ENCODE measurements around the gene CAMKMT. TPM values are rescaled to one million over a fixed set of nuclear protein-coding genes. Genes with fewer than 3 reads are reported as not detected.

Gene CAMKMT
- total RNA-seq, 4 donors from 2014 or later: 2.9 to 18.8 (median 11.2) TPM

DNA sequence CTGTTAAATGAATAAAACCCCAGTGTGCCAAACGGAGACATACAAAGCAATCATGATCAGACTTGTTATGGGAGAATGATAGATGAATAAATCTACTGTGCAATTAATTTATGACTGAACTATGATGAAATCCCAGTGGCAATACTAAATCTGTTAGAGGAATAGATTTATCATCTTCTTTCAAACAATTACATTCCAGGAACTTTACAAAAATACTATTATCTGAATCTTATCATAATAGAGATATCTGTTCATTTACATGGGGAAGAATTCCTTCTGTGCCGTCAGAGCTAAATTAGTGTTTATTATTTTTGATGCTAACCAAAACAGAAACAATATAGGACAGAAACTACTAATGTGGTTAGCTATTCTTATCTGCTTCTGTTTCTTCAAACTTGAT, 208.5 kb downstream of the CAMKMT start:
- intact Hi-C loops (cut with DNase I; ENCODE audit: low total_unique reads): no loop called here
- no peaks in the 10 kb centered on the region for H3K36me3 ChIP-seq
- no peak overlapping the region for H3K27ac ChIP-seq
- H3K4me3 ChIP-seq: no peak overlapping the region
- TF ChIP-seq, protein P1, sequence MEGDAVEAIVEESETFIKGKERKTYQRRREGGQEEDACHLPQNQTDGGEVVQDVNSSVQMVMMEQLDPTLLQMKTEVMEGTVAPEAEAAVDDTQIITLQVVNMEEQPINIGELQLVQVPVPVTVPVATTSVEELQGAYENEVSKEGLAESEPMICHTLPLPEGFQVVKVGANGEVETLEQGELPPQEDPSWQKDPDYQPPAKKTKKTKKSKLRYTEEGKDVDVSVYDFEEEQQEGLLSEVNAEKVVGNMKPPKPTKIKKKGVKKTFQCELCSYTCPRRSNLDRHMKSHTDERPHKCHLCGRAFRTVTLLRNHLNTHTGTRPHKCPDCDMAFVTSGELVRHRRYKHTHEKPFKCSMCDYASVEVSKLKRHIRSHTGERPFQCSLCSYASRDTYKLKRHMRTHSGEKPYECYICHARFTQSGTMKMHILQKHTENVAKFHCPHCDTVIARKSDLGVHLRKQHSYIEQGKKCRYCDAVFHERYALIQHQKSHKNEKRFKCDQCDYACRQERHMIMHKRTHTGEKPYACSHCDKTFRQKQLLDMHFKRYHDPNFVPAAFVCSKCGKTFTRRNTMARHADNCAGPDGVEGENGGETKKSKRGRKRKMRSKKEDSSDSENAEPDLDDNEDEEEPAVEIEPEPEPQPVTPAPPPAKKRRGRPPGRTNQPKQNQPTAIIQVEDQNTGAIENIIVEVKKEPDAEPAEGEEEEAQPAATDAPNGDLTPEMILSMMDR (IDR thresholded peaks at IDR 0.05): no peak
- no peak for TF ChIP-seq POLR2A (IDR thresholded peaks at IDR 0.05)
- H3K27me3 ChIP-seq: no peaks in the 10 kb centered on the region
- H3K4me1 ChIP-seq: no peaks in the 10 kb centered on the region
- no peaks in the 10 kb centered on the region for H3K9me3 ChIP-seq
- no peak for DNase-seq

DNA sequence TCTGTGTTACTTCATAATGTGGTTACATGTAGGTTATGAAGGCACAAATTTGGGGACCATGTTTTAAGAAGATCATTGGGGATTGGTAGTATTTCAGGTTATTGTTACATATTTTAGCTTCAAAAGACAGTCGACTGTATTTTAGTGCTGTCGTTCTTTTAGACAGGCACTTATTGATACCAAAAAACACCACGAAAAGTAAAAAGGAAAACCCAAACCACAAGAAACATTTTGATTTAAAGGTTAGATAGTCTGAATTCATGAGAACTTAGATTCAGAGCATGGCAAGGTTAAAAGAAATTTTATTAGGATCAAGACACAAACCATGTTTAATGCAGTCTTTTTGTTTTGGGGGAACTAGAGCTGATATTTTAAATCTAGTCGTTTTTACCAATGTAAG, 209.0 kb downstream of the CAMKMT start:
- H3K4me3 ChIP-seq: no peak overlapping the region
- no peak for TF ChIP-seq POLR2A (IDR thresholded peaks at IDR 0.05)
- TF ChIP-seq, protein P1 (IDR thresholded peaks at IDR 0.05): no peak
- no peaks in the 10 kb centered on the region for H3K4me1 ChIP-seq
- H3K36me3 ChIP-seq: no peaks in the 10 kb centered on the region
- H3K9me3 ChIP-seq: no peaks in the 10 kb centered on the region
- H3K27ac ChIP-seq: no peak overlapping the region
- intact Hi-C loops (cut with DNase I; ENCODE audit: low total_unique reads): no loop called here
- no peaks in the 10 kb centered on the region for H3K27me3 ChIP-seq
- no peak for DNase-seq

DNA sequence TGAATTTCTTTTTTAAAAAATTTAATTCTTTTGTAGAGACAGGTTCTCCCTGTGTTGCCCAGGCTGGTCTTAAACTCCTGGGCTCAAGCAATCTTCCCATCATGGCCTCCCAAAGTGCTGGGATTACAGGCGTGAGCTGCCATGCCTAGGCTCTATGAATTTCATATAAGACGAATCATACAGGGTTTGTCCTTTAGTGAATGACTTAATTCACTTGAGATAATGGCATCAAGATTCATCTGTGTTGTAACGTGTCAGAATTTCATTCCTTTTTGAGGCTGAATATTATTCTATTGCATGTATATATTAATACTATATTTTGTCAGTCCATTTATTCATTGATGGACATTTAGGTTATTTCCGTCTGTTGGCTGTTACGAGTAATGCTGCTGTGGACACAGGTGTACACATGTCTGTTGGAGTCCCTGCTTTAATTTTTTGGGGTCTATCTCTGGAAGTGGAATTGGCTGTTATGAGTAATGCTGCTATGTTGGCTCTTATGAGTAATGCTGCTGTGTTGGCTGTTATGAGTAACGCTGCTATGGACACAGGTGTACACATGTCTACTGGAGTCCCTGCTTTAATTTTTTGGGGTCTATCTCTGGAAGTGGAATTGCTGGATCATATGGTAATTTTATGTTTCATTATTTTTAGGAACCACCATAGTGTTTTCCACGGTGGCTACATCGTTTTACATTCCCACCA, 210.6 kb downstream of the CAMKMT start:
- H3K36me3 ChIP-seq: no peaks in the 10 kb centered on the region
- no peaks in the 10 kb centered on the region for H3K4me1 ChIP-seq
- H3K27me3 ChIP-seq: no peaks in the 10 kb centered on the region
- no peak for DNase-seq
- H3K9me3 ChIP-seq: no peaks in the 10 kb centered on the region
- no peak for TF ChIP-seq POLR2A (IDR thresholded peaks at IDR 0.05)
- TF ChIP-seq, protein P1 (IDR thresholded peaks at IDR 0.05): no peak
- intact Hi-C loops (cut with DNase I; ENCODE audit: low total_unique reads): no loop called here
- no peak overlapping the region for H3K4me3 ChIP-seq
- no peak overlapping the region for H3K27ac ChIP-seq

DNA sequence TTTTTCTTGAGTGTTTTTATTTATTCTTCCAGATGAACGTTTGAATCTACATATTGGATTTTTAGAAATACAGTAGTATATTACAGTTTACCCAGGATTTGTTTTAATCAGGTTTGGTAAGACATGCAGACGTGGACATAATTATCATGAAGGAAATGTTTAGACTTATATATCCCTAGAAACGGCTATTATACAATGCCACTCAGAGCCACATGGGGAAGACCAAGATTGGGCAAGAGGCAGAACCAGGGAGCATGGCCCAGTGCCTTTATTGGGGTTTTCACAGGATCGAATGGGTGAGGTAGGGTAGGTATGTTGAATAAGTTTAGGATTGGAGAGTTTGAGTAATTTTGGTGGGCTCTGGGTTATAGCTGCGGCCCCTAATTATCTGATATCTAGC, 212.2 kb downstream of the CAMKMT start:
- intact Hi-C loops (cut with DNase I; ENCODE audit: low total_unique reads): no loop called here
- H3K27me3 ChIP-seq: no peaks in the 10 kb centered on the region
- H3K36me3 ChIP-seq: no peaks in the 10 kb centered on the region
- no peak overlapping the region for H3K4me3 ChIP-seq
- no peak for TF ChIP-seq POLR2A (IDR thresholded peaks at IDR 0.05)
- TF ChIP-seq, protein P1 (IDR thresholded peaks at IDR 0.05): no peak
- H3K27ac ChIP-seq: no peak overlapping the region
- H3K9me3 ChIP-seq: no peaks in the 10 kb centered on the region
- no peaks in the 10 kb centered on the region for H3K4me1 ChIP-seq
- no peak for DNase-seq

DNA sequence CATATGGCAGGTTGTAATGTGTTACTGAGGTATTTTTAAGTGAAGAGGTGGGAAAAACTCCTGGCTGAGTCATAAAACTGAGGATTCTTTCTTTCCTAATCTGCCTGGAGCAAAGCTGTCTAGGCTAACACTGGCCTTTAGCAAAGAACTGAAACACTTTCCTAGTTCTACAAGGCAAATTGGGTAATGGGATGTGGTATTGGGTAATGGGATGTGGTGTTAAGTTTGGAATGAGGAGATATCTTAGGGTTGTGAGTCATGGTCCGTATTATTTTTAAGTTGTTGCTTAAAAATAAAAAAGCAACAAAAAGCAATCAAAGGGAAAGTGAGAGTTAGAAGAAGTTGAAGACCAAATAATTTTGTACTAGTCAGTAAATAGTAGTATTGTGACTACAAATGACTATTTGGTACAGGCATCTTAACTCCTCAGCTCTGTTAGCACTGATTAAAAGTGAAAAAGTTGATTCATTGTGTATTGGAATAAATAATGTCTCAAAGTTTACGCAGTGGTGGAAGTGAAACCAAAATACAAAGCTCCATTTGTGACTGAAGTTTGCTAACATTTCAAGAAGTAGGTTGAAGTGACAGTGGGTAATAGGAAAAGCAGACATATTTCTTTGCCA, 216.8 kb downstream of the CAMKMT start:
- H3K4me1 ChIP-seq: no peaks in the 10 kb centered on the region
- DNase-seq: no peak
- no peaks in the 10 kb centered on the region for H3K9me3 ChIP-seq
- no peak for TF ChIP-seq POLR2A (IDR thresholded peaks at IDR 0.05)
- TF ChIP-seq, protein P1 (IDR thresholded peaks at IDR 0.05): no peak
- no peak overlapping the region for H3K27ac ChIP-seq
- intact Hi-C loops (cut with DNase I; ENCODE audit: low total_unique reads): no loop called here
- H3K36me3 ChIP-seq: no peaks in the 10 kb centered on the region
- H3K4me3 ChIP-seq: no peak overlapping the region
- no peaks in the 10 kb centered on the region for H3K27me3 ChIP-seq
